Activated CD4-positive, alpha-beta T cell treated with anti-CD3 and anti-CD28 coated beads, Interleukin-2, amount 50 U/mL, for 16 hours (primary cell): ENCODE results near the gene LRIG2.
"Not testable (repeated sequence)": the region's sequence is repeated elsewhere in the genome, so short reads cannot be mapped to it uniquely, and the experiment has no call there.

ENCODE experiments used
- DNase-seq: peaks from one replicate; pipeline ENCODE4 v3.0.0-alpha.2; 2020

LRIG2 gene, protein sequence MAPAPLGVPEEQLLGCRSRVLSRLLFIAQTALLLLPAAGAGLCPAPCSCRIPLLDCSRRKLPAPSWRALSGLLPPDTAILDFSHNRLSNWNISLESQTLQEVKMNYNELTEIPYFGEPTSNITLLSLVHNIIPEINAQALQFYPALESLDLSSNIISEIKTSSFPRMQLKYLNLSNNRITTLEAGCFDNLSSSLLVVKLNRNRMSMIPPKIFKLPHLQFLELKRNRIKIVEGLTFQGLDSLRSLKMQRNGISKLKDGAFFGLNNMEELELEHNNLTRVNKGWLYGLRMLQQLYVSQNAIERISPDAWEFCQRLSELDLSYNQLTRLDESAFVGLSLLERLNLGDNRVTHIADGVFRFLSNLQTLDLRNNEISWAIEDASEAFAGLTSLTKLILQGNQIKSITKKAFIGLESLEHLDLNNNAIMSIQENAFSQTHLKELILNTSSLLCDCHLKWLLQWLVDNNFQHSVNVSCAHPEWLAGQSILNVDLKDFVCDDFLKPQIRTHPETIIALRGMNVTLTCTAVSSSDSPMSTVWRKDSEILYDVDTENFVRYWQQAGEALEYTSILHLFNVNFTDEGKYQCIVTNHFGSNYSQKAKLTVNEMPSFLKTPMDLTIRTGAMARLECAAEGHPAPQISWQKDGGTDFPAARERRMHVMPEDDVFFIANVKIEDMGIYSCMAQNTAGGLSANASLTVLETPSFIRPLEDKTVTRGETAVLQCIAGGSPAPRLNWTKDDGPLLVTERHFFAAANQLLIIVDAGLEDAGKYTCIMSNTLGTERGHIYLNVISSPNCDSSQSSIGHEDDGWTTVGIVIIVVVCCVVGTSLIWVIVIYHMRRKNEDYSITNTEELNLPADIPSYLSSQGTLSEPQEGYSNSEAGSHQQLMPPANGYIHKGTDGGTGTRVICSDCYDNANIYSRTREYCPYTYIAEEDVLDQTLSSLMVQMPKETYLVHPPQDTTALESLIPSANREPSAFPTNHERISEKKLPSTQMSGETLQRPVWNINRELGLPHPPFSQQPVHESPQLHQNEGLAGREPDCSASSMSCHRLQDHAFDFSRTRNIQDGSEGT

DNA sequence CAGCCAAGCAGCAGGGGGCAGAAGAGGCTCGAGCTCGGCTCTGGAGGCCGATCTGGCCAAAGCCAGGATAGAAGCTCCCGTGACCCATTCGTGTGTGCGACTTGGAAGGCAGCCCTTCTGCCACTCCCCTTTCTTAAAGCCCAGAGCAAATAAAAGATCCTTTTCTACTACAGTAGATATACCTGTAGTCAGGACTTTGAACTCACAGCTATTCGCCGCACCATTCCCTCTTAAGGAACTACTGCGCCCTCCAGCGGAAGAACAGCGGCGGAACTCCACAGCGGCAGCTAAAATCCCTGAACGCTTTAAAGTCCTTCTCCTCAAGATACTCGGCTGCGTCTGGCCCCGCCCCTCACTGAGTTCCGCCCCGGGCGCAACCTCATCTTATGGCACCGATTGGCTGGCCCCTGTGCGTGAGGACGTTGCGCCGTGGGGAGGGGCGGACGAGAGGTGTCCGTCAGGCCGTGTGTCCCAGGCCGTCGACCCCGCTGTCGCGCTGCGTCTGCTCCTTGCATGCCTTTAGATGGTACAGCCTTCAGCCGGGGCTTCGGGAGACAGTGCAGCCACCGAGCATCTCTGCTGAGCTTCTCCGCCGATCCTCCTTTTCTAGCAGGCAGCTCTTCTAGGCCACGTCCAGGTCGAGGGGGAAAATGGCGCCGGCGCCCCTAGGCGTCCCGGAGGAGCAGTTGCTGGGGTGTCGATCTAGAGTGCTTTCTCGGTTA is at the start of gene LRIG2:
Gene LRIG2, plus strand, starts transcription at position 442 of the 722 bp plus-strand sequence. Its CDS starts 209 bp downstream, at position 651.
- peak; percentile 98 for DNase-seq

DNA sequence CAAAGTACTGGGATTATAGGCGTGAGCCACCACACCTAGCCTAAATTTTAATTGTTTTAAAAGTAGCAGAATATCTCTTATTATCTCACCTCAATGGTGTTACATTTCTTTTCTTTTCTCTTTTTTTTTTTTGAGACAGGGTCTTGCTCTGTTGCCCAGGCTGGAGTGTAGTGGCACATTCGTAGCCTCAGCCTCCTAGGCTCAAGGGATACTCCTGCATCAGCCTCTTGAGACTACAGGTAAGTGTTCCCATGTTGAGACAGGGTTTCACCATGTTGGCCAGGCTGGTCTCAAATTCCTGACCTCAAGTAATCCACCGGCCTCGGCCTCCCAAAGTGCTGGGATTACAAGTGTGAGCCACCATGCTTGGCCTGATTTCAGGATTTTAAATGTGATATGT is 49.7 kb upstream of the LRIG2 start:
- DNase-seq, result not testable (repeated sequence)

DNA sequence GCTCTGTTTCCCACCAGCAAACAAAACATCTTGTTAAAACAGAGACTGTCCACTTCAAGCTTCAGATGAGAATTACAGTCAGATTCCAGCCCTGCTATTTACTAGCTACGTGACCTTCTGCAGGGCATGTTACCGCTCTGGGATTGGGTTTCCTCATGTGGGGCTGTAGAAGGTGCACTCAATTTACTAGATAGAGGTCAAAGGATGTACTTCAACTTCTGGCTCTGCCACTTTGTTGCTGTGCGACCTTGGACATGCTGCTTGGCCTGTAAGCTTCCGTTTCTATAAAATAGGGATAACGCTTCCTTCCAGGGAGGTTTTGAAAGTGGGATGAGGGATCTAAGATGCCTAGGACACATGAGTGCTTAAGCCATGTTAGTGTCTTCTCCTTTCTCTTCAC is 46.0 kb upstream of the LRIG2 start:
- DNase-seq, result no peak

DNA sequence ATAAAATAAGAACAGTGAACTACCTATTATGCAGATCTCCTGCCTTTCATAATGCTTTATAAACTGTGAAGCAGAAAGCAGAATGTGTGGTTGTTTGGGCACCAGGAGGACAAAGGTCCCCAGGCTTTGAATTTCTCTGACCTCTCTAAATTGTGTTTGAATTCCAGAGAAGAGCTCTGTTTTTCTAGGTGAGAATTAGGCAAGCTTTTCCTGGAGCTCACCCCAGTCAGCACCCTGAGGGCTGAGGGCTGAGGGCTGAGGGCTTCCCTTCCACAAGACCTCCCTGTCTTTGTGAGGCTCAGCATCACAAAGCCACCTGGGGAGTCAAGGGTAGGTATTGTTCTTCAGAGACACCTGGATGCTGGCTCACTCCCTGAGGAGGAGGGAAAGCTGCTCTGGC is 45.5 kb upstream of the LRIG2 start:
- no peak for DNase-seq

DNA sequence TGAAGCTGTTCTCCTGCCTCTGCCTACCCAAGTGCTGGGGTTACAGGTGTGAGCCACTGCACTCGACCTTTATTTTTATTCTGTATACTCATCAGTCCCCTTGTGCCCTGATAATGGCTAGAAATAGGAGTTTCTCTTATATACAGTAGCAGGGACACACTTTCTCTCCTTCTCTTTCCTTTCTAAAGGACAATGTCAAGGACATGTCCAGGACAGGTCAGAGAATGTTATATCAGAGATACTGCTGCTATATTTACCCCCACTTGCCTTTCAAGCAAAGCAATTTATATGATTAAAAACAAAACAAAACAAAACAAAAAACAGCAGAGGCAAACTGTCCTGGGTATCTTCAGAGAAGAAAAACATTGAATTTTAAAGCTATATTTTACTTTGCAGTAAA is 43.2 kb upstream of the LRIG2 start:
- no peak for DNase-seq

DNA sequence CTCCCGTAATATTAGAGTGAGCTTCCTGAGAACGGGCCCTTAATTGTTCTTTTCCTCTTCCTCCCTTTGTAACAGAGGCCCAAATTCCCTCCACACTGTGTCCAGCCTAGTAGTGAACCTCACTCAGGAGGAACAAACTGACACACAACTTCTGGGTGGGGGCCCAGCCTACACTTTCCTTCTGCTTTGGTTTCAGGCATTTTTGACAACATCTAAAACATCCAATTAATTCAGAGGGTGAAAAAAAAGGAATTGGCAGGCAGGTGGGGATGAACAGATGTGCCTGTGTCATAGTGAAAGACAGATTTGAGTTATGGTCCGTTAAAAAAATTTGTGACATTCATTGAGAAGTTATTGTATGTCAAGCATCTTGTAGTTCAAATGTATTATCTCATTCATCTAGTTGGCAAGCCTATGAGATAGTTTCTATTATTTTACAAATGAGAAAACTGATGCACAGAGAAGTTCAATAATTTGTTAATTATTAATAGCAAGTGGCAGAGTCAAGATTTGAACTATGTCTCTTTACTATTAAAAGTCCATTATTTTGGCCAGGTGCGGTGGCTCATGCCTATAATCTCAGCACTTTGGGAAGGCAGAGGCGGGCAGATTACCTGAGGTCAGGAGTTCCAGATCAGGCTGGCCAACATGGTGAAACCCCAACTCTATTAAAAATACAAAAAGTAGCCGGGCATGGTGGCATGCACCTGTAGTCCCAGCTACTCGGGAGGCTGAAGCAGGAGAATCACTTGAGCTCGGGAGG is 41.6 kb upstream of the LRIG2 start:
- DNase-seq, result peak; percentile 68

DNA sequence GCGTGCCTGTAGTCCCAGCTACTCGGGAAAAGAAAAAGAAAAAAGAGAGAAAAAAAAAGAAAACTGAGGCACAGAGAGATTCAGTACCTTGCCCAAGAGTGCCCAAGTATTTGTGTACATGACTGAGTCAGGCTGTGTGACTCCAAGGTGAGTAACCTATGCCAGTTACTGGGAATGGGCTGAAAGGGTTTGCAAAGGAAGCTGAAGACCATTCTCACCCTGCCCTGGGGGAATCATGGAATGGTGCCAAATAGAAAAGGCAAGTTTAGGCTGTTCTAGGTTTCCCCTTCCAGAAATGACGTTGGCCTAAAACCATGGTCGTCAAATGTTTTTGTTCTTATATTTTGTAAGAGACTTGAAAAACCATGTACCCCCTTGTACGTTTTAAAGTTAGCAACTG is 37.9 kb upstream of the LRIG2 start:
- no peak for DNase-seq

DNA sequence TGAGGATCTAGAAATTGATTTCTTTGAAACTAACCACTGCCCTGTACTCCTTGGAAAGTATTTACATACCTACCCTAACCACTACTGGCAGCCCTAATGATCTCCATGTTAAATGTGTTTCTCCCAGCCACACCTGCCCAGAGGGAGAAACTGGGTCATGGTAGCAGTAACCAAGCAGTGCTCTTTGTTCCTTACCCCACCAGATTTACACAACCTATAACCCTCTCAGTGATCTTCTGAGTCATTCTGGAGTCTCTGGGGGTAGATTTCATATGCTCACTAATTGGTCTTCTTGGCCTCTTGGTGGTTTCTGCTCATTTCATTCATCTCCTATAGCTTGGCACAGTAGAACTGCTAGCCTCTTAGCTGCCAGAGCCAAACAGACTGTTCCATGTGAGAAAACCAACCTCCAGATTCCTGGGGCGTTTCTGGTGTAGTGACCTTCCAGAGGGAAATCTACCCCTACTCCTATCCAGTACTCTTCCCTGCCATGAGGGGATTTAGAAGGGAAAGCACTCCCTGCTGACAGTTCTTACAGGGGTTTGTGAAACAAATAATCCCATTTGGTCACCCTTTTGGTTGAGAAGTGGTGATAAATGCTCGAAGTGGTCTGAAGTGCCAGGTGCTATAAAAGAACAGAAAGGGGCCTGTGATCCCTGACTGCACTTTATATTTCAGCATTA is 36.2 kb upstream of the LRIG2 start:
- DNase-seq, result peak; percentile 31

DNA sequence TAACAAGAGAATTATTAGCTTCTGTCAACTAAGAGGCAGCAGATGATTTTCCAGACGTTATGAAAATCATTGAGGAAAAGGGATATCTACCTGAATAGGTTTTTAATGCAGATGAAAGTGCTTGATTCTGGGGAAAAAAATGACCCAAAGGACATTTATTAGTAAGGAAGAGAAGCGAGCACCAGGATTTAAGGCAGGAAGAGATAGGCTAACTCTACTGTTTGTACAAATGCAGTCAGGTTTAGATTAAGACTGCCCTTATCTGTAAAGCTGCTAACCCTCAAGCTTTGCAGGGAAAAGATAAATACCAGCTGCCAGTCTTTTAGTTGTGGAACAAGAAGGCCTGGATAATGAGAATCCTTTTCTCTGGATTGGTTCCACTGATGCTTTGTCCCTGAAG is 33.0 kb upstream of the LRIG2 start:
- no peak for DNase-seq

DNA sequence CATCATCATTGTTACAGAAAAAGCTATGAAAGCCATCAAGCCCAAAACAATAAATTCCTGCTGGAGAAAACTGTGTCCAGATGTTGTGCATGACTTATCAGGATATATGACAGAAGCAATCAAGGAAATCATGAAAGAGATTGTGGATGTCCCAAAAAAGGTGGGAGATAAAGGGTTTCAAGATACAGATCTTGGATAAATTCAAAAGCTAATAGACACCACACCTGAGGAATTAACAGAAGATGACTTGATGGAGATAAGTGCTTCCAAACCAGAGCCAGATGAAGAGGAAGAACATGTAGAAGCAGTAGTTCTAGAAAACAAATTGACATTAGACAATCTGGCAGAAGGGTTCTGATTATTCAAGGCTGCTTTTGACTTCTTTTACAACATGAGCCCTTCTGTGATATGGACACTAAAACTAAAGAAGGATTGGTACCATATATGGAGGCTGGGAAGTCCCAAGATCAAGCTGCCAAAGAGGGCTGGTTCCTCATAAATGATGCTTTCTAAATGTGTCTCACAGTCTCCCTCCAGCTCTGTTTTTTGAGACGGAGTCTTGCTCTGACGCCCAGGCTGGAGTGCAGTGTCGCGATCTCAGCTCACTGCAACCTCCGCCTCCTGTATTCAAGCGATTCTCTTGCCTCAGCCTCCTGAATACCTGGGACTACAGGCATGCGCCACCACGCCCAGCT is 32.1 kb upstream of the LRIG2 start:
- no peak for DNase-seq

DNA sequence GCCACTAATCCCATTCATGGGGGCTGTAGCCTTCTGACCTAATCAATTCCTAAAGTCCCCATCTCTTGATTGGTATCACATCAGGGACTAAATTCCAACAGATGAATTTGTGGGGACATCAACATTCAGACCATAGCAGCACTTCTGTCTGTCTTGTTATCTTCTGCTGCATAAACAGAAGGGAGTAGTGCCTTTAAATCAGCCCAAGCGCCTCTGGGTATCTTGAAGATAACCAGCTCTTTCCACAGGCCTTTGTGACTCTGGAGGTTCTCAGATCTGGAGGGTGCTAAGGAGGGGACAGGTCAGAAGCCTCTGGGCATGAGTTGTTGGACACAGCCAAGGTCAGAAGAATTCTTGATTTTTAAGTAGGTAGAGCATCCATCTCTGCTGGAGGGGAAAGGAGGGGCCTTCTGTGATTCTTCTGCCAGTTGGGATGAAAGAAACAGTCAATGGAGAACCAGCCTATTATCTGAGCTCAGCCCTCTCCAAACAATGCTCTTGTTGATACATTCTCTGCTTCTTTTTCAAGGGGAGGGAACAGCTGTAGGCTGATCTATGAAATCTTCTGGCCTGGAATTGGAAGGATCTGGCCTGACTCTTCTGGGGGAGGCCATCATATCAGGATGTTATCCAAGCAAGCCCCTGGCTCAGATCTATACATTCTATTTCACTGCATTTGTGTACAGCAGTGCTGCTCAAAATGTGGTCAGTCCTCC is 31.3 kb upstream of the LRIG2 start:
- DNase-seq, result no peak

DNA sequence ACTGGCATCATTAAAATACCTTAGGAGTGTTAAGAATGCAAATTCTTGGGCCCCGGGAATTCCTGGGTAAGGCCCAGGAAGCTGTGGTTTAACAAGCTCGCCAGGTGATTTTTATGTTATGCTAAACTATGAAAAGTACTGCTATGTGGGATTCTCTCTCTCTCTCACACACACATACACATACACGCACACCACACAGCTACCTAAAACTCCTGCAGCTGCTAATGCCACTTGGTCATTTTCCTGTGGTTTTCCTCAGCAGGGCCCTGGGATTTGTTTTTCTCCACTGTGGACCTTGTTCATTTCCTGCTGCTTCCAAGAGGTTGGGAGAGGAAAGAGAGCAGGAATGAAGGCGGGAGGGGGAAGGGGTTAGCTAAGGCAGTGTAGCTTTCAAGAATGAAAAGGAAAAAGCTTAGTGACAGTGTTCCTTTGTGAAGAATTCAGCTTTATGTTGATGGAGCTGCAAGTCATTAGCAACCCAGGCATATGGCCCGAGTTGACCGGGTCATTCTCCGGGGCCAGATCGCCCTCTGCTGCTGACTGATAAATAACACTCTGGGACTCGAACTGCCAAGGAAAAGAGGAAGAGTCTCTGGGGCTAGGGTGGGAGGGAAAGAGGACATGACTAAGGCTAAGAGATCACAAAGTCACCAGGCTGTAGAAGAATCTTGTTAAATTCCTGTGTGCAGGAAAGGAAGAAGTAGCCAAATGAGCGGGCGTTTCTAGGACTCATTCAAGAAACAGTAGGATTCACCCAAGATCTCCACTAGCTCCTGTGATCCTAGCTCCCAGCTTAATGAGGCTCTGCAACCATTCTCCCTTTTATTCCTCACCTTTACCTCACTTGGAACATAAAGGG is 30.5 kb upstream of the LRIG2 start:
- DNase-seq, result peak; percentile 54

DNA sequence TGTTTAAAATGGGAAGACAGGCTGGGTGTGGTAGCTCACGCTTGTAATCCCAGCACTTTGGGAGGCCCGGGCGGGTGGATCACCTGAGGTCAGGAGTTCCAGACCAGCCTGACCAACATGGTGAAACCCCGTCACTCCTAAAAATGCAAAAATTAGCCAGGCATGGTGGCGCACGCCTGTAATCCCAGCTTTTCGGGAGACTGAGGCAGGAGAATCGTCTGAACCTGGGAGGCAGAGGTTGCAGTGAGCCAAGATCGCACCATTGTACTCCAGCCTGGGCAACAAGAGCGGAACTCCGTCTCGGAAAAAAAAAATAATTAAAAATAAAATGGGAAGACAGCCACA is 29.9 kb upstream of the LRIG2 start:
- not testable (repeated sequence) for DNase-seq

DNA sequence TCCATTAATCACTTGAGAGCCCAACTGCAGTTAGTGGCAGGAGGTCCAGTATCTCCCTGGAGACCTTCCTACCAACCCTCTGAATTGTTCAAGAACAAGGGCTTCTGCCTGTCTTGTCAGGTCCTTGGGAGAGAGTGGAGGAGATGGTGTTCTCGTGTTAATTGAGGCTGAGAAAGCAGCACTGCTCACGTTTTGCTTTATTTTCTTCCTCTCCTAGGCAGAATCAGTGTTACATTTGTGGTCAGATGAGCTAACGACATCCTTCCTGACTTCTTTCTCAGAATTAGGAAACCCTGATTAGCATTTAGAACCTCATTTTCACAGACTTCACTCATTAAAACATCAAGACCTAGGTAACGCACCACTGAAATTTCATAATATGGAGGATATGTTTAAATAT is 26.4 kb upstream of the LRIG2 start:
- peak; percentile 80 for DNase-seq

DNA sequence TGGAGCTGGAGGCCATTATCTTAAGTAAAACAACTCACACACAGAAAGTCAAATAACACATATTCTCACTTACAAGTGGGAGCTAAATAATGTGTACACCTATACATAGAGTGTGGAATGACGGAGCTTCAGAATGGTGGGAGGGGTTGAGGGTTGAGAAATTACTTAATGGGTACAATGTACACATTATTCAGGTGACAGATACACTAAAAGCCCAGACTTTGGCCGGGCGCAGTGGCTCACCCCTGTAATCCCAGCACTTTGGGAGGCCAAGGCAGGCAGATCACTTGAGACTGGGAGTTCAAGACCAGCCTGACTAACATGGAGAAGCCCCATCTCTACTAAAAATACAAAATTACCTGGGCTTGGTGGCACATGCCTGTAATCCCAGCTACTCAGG is 24.9 kb upstream of the LRIG2 start:
- DNase-seq, result no peak

DNA sequence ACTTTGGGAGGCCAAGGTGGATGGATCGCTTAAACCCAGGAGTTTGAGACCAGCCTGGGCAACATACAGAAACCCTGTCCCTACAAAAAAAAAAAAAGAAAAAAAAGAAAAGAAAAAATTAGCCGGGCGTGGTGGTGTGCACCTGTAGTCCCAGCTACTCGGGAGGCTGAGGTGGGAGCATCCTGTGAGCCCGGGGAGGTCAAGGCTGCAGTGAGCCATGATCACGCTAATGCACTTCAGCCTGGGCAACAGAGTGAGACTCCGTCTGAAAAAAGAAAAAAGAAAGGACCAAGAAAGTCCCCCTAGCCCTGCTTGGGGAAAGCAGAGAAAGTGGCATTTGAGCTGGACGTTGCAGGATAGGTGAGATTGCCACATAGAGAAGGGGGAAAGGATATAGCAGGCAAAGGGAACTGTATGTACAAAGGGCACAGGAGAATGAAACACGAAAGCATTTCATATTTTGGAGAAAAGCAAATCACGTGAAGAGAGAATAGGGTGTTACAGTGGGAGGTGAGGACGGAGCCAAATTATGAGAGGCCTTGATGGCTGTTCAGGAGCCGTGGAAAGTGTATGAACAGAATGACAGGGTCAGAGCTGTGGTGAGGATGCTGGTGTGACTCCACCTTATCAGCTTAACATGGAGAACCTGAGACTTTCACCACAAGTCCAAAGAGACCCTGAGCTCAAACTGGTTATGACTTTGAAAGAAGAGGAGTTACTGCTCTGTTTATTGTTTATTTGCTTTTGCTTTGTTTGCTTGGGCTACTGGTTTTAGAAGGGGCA is 19.5 kb upstream of the LRIG2 start:
- no peak for DNase-seq

DNA sequence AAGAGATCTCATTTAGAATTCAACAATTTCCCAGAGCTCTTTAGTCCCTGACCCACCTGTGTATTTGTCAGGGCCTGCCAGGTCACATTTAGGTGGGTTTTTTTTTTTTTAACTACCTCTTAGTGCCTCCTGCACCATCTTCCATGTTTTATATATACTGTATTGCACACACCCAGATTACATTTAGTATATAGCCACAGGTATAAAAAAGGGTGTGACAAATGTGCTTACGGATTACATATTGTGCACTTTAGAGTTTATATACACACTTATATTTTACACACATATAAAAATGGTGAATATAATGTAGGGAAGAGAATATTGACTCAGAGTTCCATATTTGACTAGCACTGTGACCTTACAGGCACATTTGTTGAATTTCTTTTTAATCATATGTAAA is 17.4 kb upstream of the LRIG2 start:
- DNase-seq, result no peak

DNA sequence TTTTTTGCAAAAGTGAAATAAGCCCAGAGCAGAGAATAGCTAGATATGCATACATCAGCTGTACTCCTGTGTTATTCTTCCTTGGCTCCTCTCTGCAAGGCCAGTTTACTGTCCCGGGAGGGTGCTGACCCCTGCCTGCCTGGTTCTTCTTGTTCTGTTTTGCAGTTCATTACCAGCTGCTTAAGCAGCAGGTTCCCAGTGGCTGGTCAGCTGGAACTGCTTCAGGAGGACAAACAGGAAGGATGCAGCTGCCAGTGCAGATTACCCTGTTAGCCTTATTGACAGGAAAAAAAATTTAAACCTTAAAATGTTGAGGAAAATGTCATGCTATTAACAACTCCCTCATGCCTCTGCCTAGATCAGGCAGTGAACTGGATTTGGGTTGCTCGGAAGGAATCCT is 16.0 kb upstream of the LRIG2 start:
- DNase-seq, result no peak
